Measurements from ENCODE around the gene TTC19. TPM values are rescaled to one million over a fixed set of nuclear protein-coding genes. Genes with fewer than 3 reads are reported as not detected.

Gene TTC19
- total RNA-seq = 32.7 and 35.3 TPM in 2 replicates

GRCh38 chr17:15999141-15999973 is at the start of gene TTC19, which contains the start of gene ZSWIM7:
TTC19 (plus strand) TSS chr17:15999824; CDS start chr17:15999849, 25 bp downstream.
ZSWIM7 (minus strand) TSS chr17:15999704; CDS start chr17:15999594, 110 bp downstream.
- DNase-seq (ENCODE audit: low spot score) = peak; percentile 92
- Mint-ChIP-seq H3K9me3 (peaks cover 9% of the 10 kb centered on the region), H3K4me3 (ENCODE audit: low read depth) (peak within 1 kb of the TSS; percentile 94), H3K27ac (peak within 1 kb of the TSS; percentile 96), H3K36me3 (ENCODE audit: low read depth) (peaks cover 40% of the 10 kb centered on the region), H3K4me1 (ENCODE audit: low read depth) (peaks cover 24% of the 10 kb centered on the region), H3K27me3 (ENCODE audit: low read depth) (no peaks in the 10 kb centered on the region)
- intact Hi-C loops (cut with micrococcal nuclease) = loop anchor here (1.0 to 5.0 kb wide), 5 partner anchors 40 to 382 kb away; partner anchors contain the start of gene UBB

GRCh38 chr17:15951368-15952047 is 48.1 kb upstream of the TTC19 start:
- intact Hi-C loops (cut with micrococcal nuclease) = no loop called here
- H3K36me3 Mint-ChIP-seq (ENCODE audit: low read depth) = no peaks in the 10 kb centered on the region
- DNase-seq (ENCODE audit: low spot score) = no peak

GRCh38 chr17:15952048-15952532 is 47.5 kb upstream of the TTC19 start:
- Mint-ChIP-seq H3K9me3 (no peaks in the 10 kb centered on the region), H3K27ac (no peak overlapping the region), H3K4me1 (ENCODE audit: low read depth) (peaks cover 14% of the 10 kb centered on the region), H3K27me3 (ENCODE audit: low read depth) (peaks cover 34% of the 10 kb centered on the region), H3K4me3 (ENCODE audit: low read depth) (no peak overlapping the region), H3K36me3 (ENCODE audit: low read depth) (no peaks in the 10 kb centered on the region)
- intact Hi-C loops (cut with micrococcal nuclease) = no loop called here
- no peak for DNase-seq (ENCODE audit: low spot score)

More at GRCh38 chr17:15951368-15952047, 48.1 kb upstream of the TTC19 start:
- no peaks in the 10 kb centered on the region for H3K9me3 Mint-ChIP-seq
- H3K4me3 Mint-ChIP-seq (ENCODE audit: low read depth) = no peak overlapping the region
- no peak overlapping the region for H3K27ac Mint-ChIP-seq
- H3K27me3 Mint-ChIP-seq (ENCODE audit: low read depth) = peaks cover 38% of the 10 kb centered on the region
- peaks cover 13% of the 10 kb centered on the region for H3K4me1 Mint-ChIP-seq (ENCODE audit: low read depth)

- Mint-ChIP-seq H3K27ac (no peak overlapping the region), H3K4me3 (ENCODE audit: low read depth) (no peak overlapping the region), H3K9me3 (no peaks in the 10 kb centered on the region), H3K36me3 (ENCODE audit: low read depth) (peaks cover under 1% of the 10 kb centered on the region), H3K27me3 (ENCODE audit: low read depth) (peaks cover 27% of the 10 kb centered on the region), H3K4me1 (ENCODE audit: low read depth) (peaks cover 21% of the 10 kb centered on the region)
- intact Hi-C loops (cut with micrococcal nuclease) = no loop called here
- no peak for DNase-seq (ENCODE audit: low spot score)
These were observed 46.5 kb upstream of the TTC19 start for GRCh38 chr17:15952916-15953790.

GRCh38 chr17:15954222-15954621 is 45.4 kb upstream of the TTC19 start:
- intact Hi-C loops (cut with micrococcal nuclease) = no loop called here

GRCh38 chr17:15955793-15956541 is 43.7 kb upstream of the TTC19 start:
- no peak for DNase-seq (ENCODE audit: low spot score)
- intact Hi-C loops (cut with micrococcal nuclease) = loop anchor here (2.0 kb wide), 1 partner anchor 71 kb away; no protein-coding TSS in a partner anchor
- Mint-ChIP-seq H3K9me3 (no peaks in the 10 kb centered on the region), H3K27ac (no peak overlapping the region), H3K36me3 (ENCODE audit: low read depth) (peaks cover 5% of the 10 kb centered on the region), H3K4me3 (ENCODE audit: low read depth) (no peak overlapping the region), H3K4me1 (ENCODE audit: low read depth) (peaks cover 37% of the 10 kb centered on the region), H3K27me3 (ENCODE audit: low read depth) (peaks cover 20% of the 10 kb centered on the region)

More at GRCh38 chr17:15954222-15954621, 45.4 kb upstream of the TTC19 start:
- Mint-ChIP-seq H3K4me3 (ENCODE audit: low read depth) (no peak overlapping the region), H3K27me3 (ENCODE audit: low read depth) (peaks cover 29% of the 10 kb centered on the region), H3K9me3 (no peaks in the 10 kb centered on the region), H3K4me1 (ENCODE audit: low read depth) (peaks cover 31% of the 10 kb centered on the region), H3K27ac (no peak overlapping the region), H3K36me3 (ENCODE audit: low read depth) (peaks cover 5% of the 10 kb centered on the region)
- no peak for DNase-seq (ENCODE audit: low spot score)

GRCh38 chr17:15957206-15957605 is 42.4 kb upstream of the TTC19 start:
- DNase-seq (ENCODE audit: low spot score) = peak; percentile 46
- Mint-ChIP-seq H3K9me3 (no peaks in the 10 kb centered on the region), H3K27ac (no peak overlapping the region), H3K36me3 (ENCODE audit: low read depth) (peaks cover 5% of the 10 kb centered on the region), H3K4me3 (ENCODE audit: low read depth) (no peak overlapping the region), H3K27me3 (ENCODE audit: low read depth) (peaks cover 24% of the 10 kb centered on the region), H3K4me1 (ENCODE audit: low read depth) (peaks cover 37% of the 10 kb centered on the region)
- intact Hi-C loops (cut with micrococcal nuclease) = loop anchor here (2.0 kb wide), 1 partner anchor 70 kb away; no protein-coding TSS in a partner anchor

- Mint-ChIP-seq H3K27ac (no peak overlapping the region), H3K27me3 (ENCODE audit: low read depth) (peaks cover 19% of the 10 kb centered on the region), H3K36me3 (ENCODE audit: low read depth) (peaks cover 5% of the 10 kb centered on the region), H3K4me1 (ENCODE audit: low read depth) (peaks cover 37% of the 10 kb centered on the region), H3K9me3 (no peaks in the 10 kb centered on the region), H3K4me3 (ENCODE audit: low read depth) (no peak overlapping the region)
- no peak for DNase-seq (ENCODE audit: low spot score)
- intact Hi-C loops (cut with micrococcal nuclease) = loop anchor here (2.0 kb wide), 1 partner anchor 69 kb away; no protein-coding TSS in a partner anchor
These were observed 41.9 kb upstream of the TTC19 start for GRCh38 chr17:15957608-15958307.

GRCh38 chr17:15958484-15958854 is 41.2 kb upstream of the TTC19 start:
- no peak for DNase-seq (ENCODE audit: low spot score)
- H3K27me3 Mint-ChIP-seq (ENCODE audit: low read depth) = peaks cover 18% of the 10 kb centered on the region
- H3K9me3 Mint-ChIP-seq = no peaks in the 10 kb centered on the region
- intact Hi-C loops (cut with micrococcal nuclease) = no loop called here
- H3K4me3 Mint-ChIP-seq (ENCODE audit: low read depth) = peak overlapping the region; percentile 37
- H3K27ac Mint-ChIP-seq = peak overlapping the region; percentile 43
- peaks cover 37% of the 10 kb centered on the region for H3K4me1 Mint-ChIP-seq (ENCODE audit: low read depth)
- peaks cover 5% of the 10 kb centered on the region for H3K36me3 Mint-ChIP-seq (ENCODE audit: low read depth)

- Mint-ChIP-seq H3K9me3 (no peaks in the 10 kb centered on the region), H3K4me3 (ENCODE audit: low read depth) (no peak overlapping the region), H3K36me3 (ENCODE audit: low read depth) (no peaks in the 10 kb centered on the region), H3K27me3 (ENCODE audit: low read depth) (peaks cover 27% of the 10 kb centered on the region), H3K27ac (no peak overlapping the region), H3K4me1 (ENCODE audit: low read depth) (peaks cover 19% of the 10 kb centered on the region)
- intact Hi-C loops (cut with micrococcal nuclease) = no loop called here
- DNase-seq (ENCODE audit: low spot score) = no peak
These were observed 35.9 kb upstream of the TTC19 start for GRCh38 chr17:15963670-15964110.

GRCh38 chr17:15965528-15965927 is 34.1 kb upstream of the TTC19 start:
- no peak overlapping the region for H3K4me3 Mint-ChIP-seq (ENCODE audit: low read depth)
- H3K36me3 Mint-ChIP-seq (ENCODE audit: low read depth) = no peaks in the 10 kb centered on the region
- H3K9me3 Mint-ChIP-seq = no peaks in the 10 kb centered on the region
- H3K4me1 Mint-ChIP-seq (ENCODE audit: low read depth) = peaks cover 8% of the 10 kb centered on the region
- no peak for DNase-seq (ENCODE audit: low spot score)
- H3K27ac Mint-ChIP-seq = no peak overlapping the region
- H3K27me3 Mint-ChIP-seq (ENCODE audit: low read depth) = peaks cover 35% of the 10 kb centered on the region
- intact Hi-C loops (cut with micrococcal nuclease) = no loop called here

Data from activated T-helper 2 cell treated with anti-CD3 and anti-CD28 coated beads, Interferon-gamma antibody, Interleukin-2, Interleukin-4, amounts not matched to agents 10 μg/mL and 5 μg/mL and 100 μg/mL, durations not matched to agents 14 hours and 24 hours and 36 hours (primary cell).